Stimulated activated CD4-positive, alpha-beta T cell treated with anti-CD3 and anti-CD28 coated beads, Interleukin-15, amount 100 ng/mL, for 24 hours (primary cell): ENCODE measurements around the gene EEIG2.

Experiments used
- DNase-seq: peaks from one replicate; pipeline ENCODE4 v3.0.0-alpha.2; 2020

The EEIG2 gene

GRCh38 chr1:108551137-108551862 lies 8.6 kb upstream of the EEIG2 start:
- DNase-seq: no peak

GRCh38 chr1:108553905-108554304 lies 6.0 kb upstream of the EEIG2 start:
- DNase-seq: no peak

- DNase-seq: no peak
These were observed 5.0 kb upstream of the EEIG2 start for GRCh38 chr1:108554682-108555427.

- no peak for DNase-seq
These were observed 3.8 kb upstream of the EEIG2 start for GRCh38 chr1:108556066-108556465.

GRCh38 chr1:108556499-108556898 lies 3.4 kb upstream of the EEIG2 start:
- DNase-seq: no peak

- DNase-seq: no peak
These were observed 2.6 kb upstream of the EEIG2 start for GRCh38 chr1:108557296-108557695.

GRCh38 chr1:108560189-108560873 lies 431 bp downstream of the EEIG2 start:
- peak; percentile 44 for DNase-seq

- peak; percentile 62 for DNase-seq
These were observed 1.1 kb downstream of the EEIG2 start for GRCh38 chr1:108560874-108561459.

- DNase-seq: peak; percentile 89
These were observed 1.9 kb downstream of the EEIG2 start for GRCh38 chr1:108561689-108562326.

- no peak for DNase-seq
These were observed 3.9 kb downstream of the EEIG2 start for GRCh38 chr1:108563808-108564207.

- DNase-seq: no peak
These were observed 5.2 kb downstream of the EEIG2 start for GRCh38 chr1:108565081-108565480.

- DNase-seq: no peak
These were observed 5.6 kb downstream of the EEIG2 start for GRCh38 chr1:108565512-108565911.

- no peak for DNase-seq
These were observed 8.7 kb downstream of the EEIG2 start for GRCh38 chr1:108568589-108568988.

- no peak for DNase-seq
These were observed 9.3 kb downstream of the EEIG2 start for GRCh38 chr1:108569097-108569728.

GRCh38 chr1:108570128-108570527 lies 10.2 kb downstream of the EEIG2 start:
- DNase-seq: peak; percentile 26

- no peak for DNase-seq
These were observed 11.1 kb downstream of the EEIG2 start for GRCh38 chr1:108570998-108571401.

GRCh38 chr1:108572182-108572581 lies 12.3 kb downstream of the EEIG2 start:
- peak; percentile 14 for DNase-seq

- DNase-seq: no peak
These were observed 13.3 kb downstream of the EEIG2 start for GRCh38 chr1:108573183-108573582.

- DNase-seq: no peak
These were observed 14.1 kb downstream of the EEIG2 start for GRCh38 chr1:108574008-108574407.

- no peak for DNase-seq
These were observed 15.5 kb downstream of the EEIG2 start for GRCh38 chr1:108575375-108575774.

- no peak for DNase-seq
These were observed 24.0 kb downstream of the EEIG2 start for GRCh38 chr1:108583757-108584427.

GRCh38 chr1:108584428-108584856 lies 24.5 kb downstream of the EEIG2 start:
- DNase-seq: no peak
